Muscle of leg (tissue), 11 donors: Measurements from ENCODE around the gene NEK6. TPM values are rescaled to one million over a fixed set of nuclear protein-coding genes. Genes with fewer than 3 reads are reported as not detected.

Experiments used
- DNase-seq: peaks from one replicate; pipeline ENCODE4 v3.0.0; 2013
- H3K27ac ChIP-seq: one replicate; pipeline ENCODE4 v1.5.1; 2013; ENCODE audit warnings: mild to moderate bottlenecking, low read length, control low read depth
- H3K27me3 ChIP-seq: one replicate; pipeline ENCODE4 v1.6.1; 2013; ENCODE audit warnings: low read length; ENCODE audit not compliant: control insufficient read depth, insufficient read depth
- H3K36me3 ChIP-seq: one replicate; pipeline ENCODE4 v1.6.1; 2013; ENCODE audit warnings: low read length; ENCODE audit not compliant: control insufficient read depth, insufficient read depth
- H3K4me1 ChIP-seq: one replicate; pipeline ENCODE4 v1.6.1; 2013; ENCODE audit warnings: low read length; ENCODE audit not compliant: control insufficient read depth, insufficient read depth
- H3K4me3 ChIP-seq: one replicate; pipeline ENCODE4 v1.5.1; 2013; ENCODE audit warnings: low read length, control low read depth
- H3K9me3 ChIP-seq: replicated peaks from 2 replicates; pipeline ENCODE4 v1.6.1; 2013; ENCODE audit warnings: low read depth, low read length; ENCODE audit not compliant: control insufficient read depth
- WGBS: methylation state at CpG from one replicate; pipeline ENCODE4 v1.1.5; 2013; ENCODE audit warnings: missing lambda C conversion rate; ENCODE audit not compliant: insufficient coverage; 5-methylcytosine and 5-hydroxymethylcytosine counted together
- polyA plus RNA-seq, 8 donors: library from polyadenylated mRNA; unstranded; fragments of 120-200 nt; gene quantifications; one replicate each; pipeline versions ENCODE4 v1.2.1 to v1.2.3, GENCODE V29; 2013; ENCODE audit warnings: inconsistent platforms in 1 of 8, low replicate concordance in 1 of 8; ENCODE audit not compliant: insufficient read length in 8 of 8, insufficient read depth in 1 of 8
- total RNA-seq: library from RNA; stranded (reverse); fragments of 120-200 nt; gene quantifications from one replicate; pipeline ENCODE4 v1.2.4, GENCODE V29; 2013

The NEK6 gene
- total and polyA plus RNA-seq, 9 donors, result 17.7 to 52.6 (median 39.9) TPM

GRCh38 chr9:124339603-124340146 is 81.9 kb downstream of the NEK6 start:
- Histone ChIP-seq H3K36me3 (peaks cover 60% of the 10 kb centered on the region), H3K27me3 (no peaks in the 10 kb centered on the region), H3K4me3 (no peak overlapping the region), H3K9me3 (peaks cover 8% of the 10 kb centered on the region), H3K4me1 (peaks cover 53% of the 10 kb centered on the region), H3K27ac (no peak overlapping the region)
- DNase-seq, result no peak
- 60% methylated on average over 9 of the region's 13 CpGs for WGBS

GRCh38 chr9:124340219-124341069 is 82.7 kb downstream of the NEK6 start:
- DNase-seq, result peak; percentile 56
- H3K4me3 ChIP-seq, result no peak overlapping the region
- peaks cover 63% of the 10 kb centered on the region for H3K36me3 ChIP-seq
- H3K4me1 ChIP-seq, result peaks cover 59% of the 10 kb centered on the region
- peaks cover 8% of the 10 kb centered on the region for H3K9me3 ChIP-seq
- WGBS, result 73% methylated on average over 8 of the region's 18 CpGs
- peak overlapping the region; percentile 4 for H3K27ac ChIP-seq
- no peaks in the 10 kb centered on the region for H3K27me3 ChIP-seq

- peaks cover 64% of the 10 kb centered on the region for H3K4me1 ChIP-seq
- H3K4me3 ChIP-seq, result no peak overlapping the region
- peaks cover 71% of the 10 kb centered on the region for H3K36me3 ChIP-seq
- H3K9me3 ChIP-seq, result peaks cover 8% of the 10 kb centered on the region
- peak overlapping the region; percentile 84 for H3K27ac ChIP-seq
- WGBS, result 79% methylated on average over 13 of the region's 21 CpGs
- no peak for DNase-seq
- no peaks in the 10 kb centered on the region for H3K27me3 ChIP-seq
These were observed 83.9 kb downstream of the NEK6 start for GRCh38 chr9:124341455-124342170.

GRCh38 chr9:124342402-124342775 is 84.6 kb downstream of the NEK6 start:
- no peak for DNase-seq
- Histone ChIP-seq H3K27me3 (no peaks in the 10 kb centered on the region), H3K4me1 (peaks cover 64% of the 10 kb centered on the region), H3K36me3 (peaks cover 73% of the 10 kb centered on the region), H3K4me3 (no peak overlapping the region), H3K27ac (peak overlapping the region; percentile 84), H3K9me3 (peaks cover 3% of the 10 kb centered on the region)
- WGBS, result 62% methylated on average over 7 of the region's 11 CpGs

- Histone ChIP-seq H3K36me3 (peaks cover 73% of the 10 kb centered on the region), H3K4me3 (no peak overlapping the region), H3K9me3 (no peaks in the 10 kb centered on the region), H3K4me1 (peaks cover 64% of the 10 kb centered on the region), H3K27me3 (no peaks in the 10 kb centered on the region), H3K27ac (peak overlapping the region; percentile 84)
- peak; percentile 90 for DNase-seq
- WGBS, result 22% methylated on average over 23 of the region's 26 CpGs
These were observed 85.2 kb downstream of the NEK6 start for GRCh38 chr9:124342776-124343485.

GRCh38 chr9:124343533-124344290 is 86.0 kb downstream of the NEK6 start:
- no peak for DNase-seq
- Histone ChIP-seq H3K27ac (peak overlapping the region; percentile 84), H3K36me3 (peaks cover 75% of the 10 kb centered on the region)

GRCh38 chr9:124344291-124345050 is 86.7 kb downstream of the NEK6 start:
- no peaks in the 10 kb centered on the region for H3K27me3 ChIP-seq
- WGBS, result 74% methylated on average over 25 of the region's 29 CpGs
- no peak for DNase-seq
- H3K36me3 ChIP-seq, result peaks cover 75% of the 10 kb centered on the region
- H3K4me3 ChIP-seq, result no peak overlapping the region
- no peak overlapping the region for H3K27ac ChIP-seq
- no peaks in the 10 kb centered on the region for H3K9me3 ChIP-seq
- peaks cover 60% of the 10 kb centered on the region for H3K4me1 ChIP-seq

More at GRCh38 chr9:124343533-124344290, 86.0 kb downstream of the NEK6 start:
- H3K27me3 ChIP-seq, result no peaks in the 10 kb centered on the region
- peaks cover 64% of the 10 kb centered on the region for H3K4me1 ChIP-seq
- no peaks in the 10 kb centered on the region for H3K9me3 ChIP-seq
- H3K4me3 ChIP-seq, result no peak overlapping the region
- WGBS, result 74% methylated on average over 22 of the region's 23 CpGs

GRCh38 chr9:124345063-124345462 is 87.3 kb downstream of the NEK6 start:
- 73% methylated on average over 3 of the region's 14 CpGs for WGBS
- no peaks in the 10 kb centered on the region for H3K27me3 ChIP-seq
- DNase-seq, result no peak
- no peak overlapping the region for H3K27ac ChIP-seq
- H3K4me3 ChIP-seq, result no peak overlapping the region
- H3K4me1 ChIP-seq, result peaks cover 54% of the 10 kb centered on the region
- no peaks in the 10 kb centered on the region for H3K9me3 ChIP-seq
- peaks cover 78% of the 10 kb centered on the region for H3K36me3 ChIP-seq

GRCh38 chr9:124345751-124346281 is 88.1 kb downstream of the NEK6 start:
- Histone ChIP-seq H3K27me3 (no peaks in the 10 kb centered on the region), H3K4me3 (no peak overlapping the region), H3K36me3 (peaks cover 82% of the 10 kb centered on the region), H3K27ac (no peak overlapping the region), H3K4me1 (peaks cover 48% of the 10 kb centered on the region), H3K9me3 (no peaks in the 10 kb centered on the region)
- 60% methylated on average over 9 of the region's 9 CpGs for WGBS
- no peak for DNase-seq
